Kasumi-1 (cell line): ENCODE results near the gene PDE4D.
"Not testable (repeated sequence)": the region's sequence is repeated elsewhere in the genome, so short reads cannot be mapped to it uniquely, and the experiment has no call there.

ENCODE experiments used
- DNase-seq, 2 experiments: peaks; one replicate each; lab custom pipeline; 2025; lab: John Stamatoyannopoulos, UW

Gene PDE4D

GRCh38 chr5:59003641-59004040 is 889.9 kb downstream of the PDE4D start:
- DNase-seq, result no peak

GRCh38 chr5:59003124-59003523 is 890.4 kb downstream of the PDE4D start:
- DNase-seq, result no peak

GRCh38 chr5:59002162-59002825 is 891.2 kb downstream of the PDE4D start:
- no peak for DNase-seq

- no peak for DNase-seq
These were observed 891.8 kb downstream of the PDE4D start for GRCh38 chr5:59001716-59002115.

GRCh38 chr5:59001154-59001553 is 892.4 kb downstream of the PDE4D start:
- no peak for DNase-seq

GRCh38 chr5:59000211-59000610 is 893.3 kb downstream of the PDE4D start:
- DNase-seq, result no peak

- DNase-seq, result peak in 1 of 2 experiments; percentile 3
These were observed 893.7 kb downstream of the PDE4D start for GRCh38 chr5:58999804-59000203.

GRCh38 chr5:58998544-58998943 is 895.0 kb downstream of the PDE4D start:
- no peak for DNase-seq

- not testable (repeated sequence) for DNase-seq
These were observed 897.7 kb downstream of the PDE4D start for GRCh38 chr5:58995779-58996178.

GRCh38 chr5:58993461-58993860 is 900.1 kb downstream of the PDE4D start:
- no peak for DNase-seq

- peak in 1 of 2 experiments; percentile 4 for DNase-seq
These were observed 904.6 kb downstream of the PDE4D start for GRCh38 chr5:58988938-58989337.

GRCh38 chr5:58987193-58987592 is 906.3 kb downstream of the PDE4D start:
- no peak for DNase-seq

GRCh38 chr5:58986281-58986680 is 907.2 kb downstream of the PDE4D start:
- no peak for DNase-seq

- DNase-seq, result no peak
These were observed 907.8 kb downstream of the PDE4D start for GRCh38 chr5:58985759-58986158.

GRCh38 chr5:58985311-58985710 is 908.2 kb downstream of the PDE4D start:
- no peak for DNase-seq

GRCh38 chr5:58983526-58984452 is 909.7 kb downstream of the PDE4D start:
- DNase-seq, result no peak

- DNase-seq, result no peak
These were observed 912.6 kb downstream of the PDE4D start for GRCh38 chr5:58980890-58981289.

- no peak for DNase-seq
These were observed 914.4 kb downstream of the PDE4D start for GRCh38 chr5:58979090-58979489.

GRCh38 chr5:58974601-58975000 is 918.9 kb downstream of the PDE4D start:
- no peak for DNase-seq

- DNase-seq, result no peak
These were observed 919.4 kb downstream of the PDE4D start for GRCh38 chr5:58974083-58974482.

- DNase-seq, result no peak
These were observed 921.2 kb downstream of the PDE4D start for GRCh38 chr5:58972301-58972700.

GRCh38 chr5:58970766-58971165 is 922.8 kb downstream of the PDE4D start:
- no peak for DNase-seq

GRCh38 chr5:58969795-58970194 is 923.7 kb downstream of the PDE4D start:
- no peak for DNase-seq
